Hematopoietic multipotent progenitor cell treated with erythropoietin and hydrocortisone succinate and interleukin-3 and kit ligand, for 4 days (in vitro differentiated cells): ENCODE results near the gene SYTL2.
"Not testable (repeated sequence)": the region's sequence is repeated elsewhere in the genome, so short reads cannot be mapped to it uniquely, and the experiment has no call there.

Source experiments
- DNase-seq: peaks from one replicate; pipeline ENCODE4 v3.0.0-alpha.2; 2015

Gene SYTL2

DNA sequence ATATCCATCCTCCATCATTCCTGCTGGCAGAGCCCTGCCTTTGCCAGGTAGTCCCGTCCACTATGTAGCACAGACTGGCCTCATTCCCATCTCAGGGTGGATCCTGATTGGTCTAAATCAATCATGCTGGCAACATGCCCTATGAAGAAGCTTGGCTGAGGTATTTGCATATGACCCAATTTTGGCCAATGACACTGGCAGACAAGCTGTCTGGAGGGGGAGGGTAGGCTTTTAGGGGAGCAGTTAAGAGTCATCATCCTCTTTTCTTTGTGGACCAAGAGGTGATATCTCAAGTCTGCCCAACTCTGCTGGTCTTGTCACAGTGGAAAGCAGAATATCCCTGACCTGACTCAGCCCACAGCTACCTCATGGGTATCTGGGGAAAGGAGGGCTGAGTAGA lies 130.0 kb downstream of the SYTL2 start:
- DNase-seq: peak; percentile 37

DNA sequence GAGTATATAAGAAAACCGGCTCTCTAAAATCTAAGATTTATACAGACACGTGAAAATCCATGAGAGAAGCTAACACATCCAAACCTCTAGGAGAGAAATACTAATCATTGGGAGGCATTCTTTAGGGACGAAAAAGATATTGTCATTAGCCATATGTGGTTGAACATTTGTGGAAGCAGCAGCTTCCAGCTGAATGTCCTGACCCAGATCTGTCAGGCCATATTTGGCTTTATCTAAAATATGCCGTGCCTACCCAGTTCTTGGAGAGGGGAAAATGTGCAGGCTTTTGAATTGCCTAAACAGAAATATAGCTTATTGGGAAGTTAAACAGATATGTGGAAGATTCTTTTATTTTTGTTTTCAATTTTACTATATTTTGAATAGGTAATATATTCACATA lies 131.4 kb downstream of the SYTL2 start:
- DNase-seq: no peak

DNA sequence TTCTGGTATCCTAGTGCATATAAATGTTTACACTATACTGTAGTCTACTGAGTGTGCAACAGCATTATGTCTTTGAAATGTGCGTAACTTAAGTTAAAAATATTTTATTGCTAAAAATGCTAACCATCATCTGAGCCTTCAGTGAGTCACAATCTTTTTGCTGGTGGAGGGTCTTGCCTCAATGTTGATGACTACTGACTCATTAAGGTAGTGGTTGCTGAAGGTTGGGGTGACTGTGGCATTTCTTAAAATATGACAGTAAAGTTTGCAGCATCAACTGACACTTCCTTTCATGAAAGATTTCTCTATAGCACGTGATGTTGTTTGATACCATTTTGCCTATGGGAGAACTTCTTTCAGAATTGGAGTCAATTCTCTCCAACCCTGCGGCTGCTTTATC lies 137.5 kb downstream of the SYTL2 start:
- DNase-seq: no peak

DNA sequence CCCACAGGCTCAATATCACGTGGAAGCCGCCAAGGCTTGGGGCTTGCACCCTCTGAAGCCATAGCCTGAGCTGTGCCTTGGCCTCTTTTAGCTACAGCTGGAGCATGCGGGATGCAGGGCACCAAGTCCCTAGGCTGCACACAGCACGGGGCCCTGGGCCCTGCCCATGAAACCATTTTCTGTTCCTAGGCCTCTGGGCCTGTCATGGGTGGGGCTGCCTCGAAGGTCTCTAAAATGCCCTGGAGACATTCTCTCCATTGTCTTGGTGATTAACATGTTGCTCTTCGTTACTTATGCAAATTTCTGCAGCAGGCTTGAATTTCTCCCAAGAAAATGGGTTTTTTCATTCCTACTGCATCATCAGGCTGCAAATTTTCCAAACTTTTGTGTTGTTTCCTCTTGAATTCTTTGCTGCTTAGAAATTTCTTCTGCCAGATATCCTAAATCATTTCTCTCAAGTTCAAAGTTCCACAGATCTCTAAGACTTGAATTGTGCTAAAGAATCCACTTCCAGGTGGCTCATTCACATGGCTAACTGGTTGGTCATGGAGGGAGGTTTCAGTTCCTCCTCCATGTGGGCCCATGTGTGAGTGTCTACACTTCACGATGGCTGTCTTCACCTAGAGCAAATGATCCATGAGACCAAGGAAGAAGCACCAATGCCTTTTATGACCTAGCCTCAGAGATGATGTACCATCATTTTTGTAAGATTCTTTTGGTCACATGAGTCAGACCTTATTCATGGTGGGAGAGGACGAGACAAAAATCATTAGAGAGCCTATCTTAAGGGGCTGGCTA lies 138.6 kb downstream of the SYTL2 start:
- DNase-seq: no peak

DNA sequence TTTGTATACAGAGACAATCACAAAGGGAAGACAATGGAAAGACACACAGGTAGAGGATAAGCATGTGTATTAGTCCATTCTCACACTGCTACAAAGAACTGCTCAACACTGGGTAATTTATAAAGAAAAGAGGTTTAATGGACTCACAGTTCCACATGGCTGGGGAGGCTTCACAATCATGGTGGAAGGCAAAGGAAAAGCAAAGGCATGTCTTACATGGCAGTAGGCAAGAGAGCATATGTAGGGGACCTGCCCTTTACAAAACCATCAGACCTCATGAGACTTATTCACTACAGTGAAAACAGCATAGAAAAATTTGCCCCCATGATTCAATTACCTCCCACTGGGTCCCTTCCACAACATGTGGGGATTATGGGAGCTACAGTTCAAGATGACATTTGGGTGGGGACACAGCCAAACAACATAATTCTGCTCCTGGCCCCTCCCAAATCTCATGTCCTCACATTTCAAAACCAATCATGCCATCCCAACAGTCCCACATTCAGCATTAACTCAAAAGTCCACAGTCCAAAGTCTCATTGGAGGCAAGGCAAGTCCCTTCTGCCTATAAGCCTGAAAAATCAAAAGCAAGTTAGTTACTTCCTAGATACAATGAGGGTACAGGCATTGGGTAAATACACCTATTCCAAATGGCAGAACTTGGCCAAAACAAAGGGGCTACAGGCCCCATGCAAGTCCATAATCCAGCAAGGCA lies 139.8 kb downstream of the SYTL2 start:
- DNase-seq: not testable (repeated sequence)

DNA sequence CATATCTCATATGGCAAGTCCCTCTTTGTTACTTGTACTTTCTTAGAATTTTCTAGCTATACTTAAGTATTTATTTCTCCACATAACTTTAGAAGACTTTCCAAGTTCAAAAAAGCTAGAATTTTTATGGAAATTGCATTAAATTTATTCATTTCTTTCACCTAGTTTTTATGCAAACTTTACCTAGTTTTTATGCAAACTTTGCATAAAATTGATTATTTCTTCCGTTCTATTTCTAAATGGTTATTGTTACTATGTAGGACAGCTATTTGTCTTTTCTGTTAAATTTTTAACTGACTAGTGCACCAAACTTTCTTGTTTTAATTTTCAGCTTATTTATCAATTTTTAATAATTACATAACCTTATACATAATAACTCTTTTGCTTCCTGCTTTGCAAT lies 142.8 kb downstream of the SYTL2 start:
- no peak for DNase-seq

DNA sequence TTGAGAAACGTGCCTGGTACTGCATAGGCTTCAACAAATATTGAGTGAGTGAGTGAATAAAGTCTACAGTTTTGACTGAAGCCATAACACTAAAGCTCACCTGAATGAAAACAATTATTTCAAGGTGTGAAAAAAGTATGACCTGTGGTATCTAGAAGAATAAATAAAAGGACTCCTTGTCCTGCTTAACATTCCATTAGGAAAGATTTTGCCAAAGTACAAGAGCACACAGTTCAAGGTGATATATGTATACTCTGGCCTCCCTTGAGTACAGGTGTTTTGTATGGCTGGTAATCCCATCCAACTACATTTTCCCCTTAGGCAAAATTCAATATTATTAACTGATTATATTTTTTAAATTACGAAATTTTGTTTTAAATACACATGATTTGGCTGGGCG lies 144.3 kb downstream of the SYTL2 start:
- no peak for DNase-seq

DNA sequence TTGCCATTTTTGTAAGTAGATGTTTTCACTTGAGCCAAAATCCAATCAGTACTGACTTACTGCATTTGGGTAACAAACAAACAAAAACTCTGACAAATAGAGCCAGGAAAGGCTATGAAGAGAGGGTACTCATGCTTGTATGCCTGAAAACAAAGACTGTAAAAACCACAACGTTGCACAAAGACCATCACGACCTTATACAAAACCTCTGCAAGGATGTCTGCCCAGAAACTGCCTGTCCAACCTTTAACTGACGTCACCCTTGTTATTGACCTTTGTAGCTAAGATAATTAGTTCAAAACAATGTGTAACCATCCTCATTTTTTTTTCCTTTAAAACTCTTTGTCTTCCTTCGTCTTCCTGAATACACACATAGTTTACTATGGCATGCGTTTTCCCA lies 145.2 kb downstream of the SYTL2 start:
- DNase-seq: no peak

DNA sequence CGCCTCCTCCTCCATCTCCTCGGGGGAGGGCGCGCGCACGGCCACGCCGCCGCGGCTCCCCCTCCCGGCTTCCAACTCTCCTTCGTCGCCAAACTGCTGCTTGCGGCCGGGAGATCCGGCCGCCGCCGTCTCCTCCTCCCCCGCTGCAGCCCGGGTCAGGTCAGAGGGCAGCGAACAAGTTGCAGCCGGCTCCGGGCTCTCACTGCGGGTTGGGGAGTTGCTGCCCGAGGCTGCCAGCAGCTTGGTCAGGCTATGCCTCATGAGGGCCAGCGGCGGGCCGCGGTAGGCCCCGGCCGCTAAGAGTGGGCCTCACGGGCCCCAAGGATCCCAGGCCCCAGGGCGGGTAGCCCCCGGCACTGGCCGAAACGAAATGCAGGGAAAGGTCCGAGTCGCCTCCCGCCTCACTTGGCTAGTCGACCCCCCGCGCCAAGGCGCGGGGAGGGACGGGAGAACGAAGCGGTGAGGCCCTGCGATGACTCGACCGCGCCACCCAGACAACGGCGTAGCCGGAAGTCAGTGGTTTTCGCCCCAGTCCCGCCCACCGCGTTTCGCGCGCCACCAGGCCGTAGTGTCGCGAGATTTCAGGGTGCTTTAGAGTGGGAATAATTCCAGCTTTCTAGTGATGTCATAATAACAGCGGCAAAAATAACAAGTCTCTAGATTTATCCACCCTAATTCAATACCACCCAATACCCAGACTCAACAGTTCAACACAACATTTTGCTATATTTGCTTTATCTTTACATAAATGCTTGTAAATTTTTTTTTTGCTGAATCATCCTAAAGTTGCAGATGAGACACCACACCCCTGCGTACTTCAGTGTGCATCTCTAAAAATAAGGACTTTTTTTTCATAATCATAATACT lies 146.1 kb downstream of the SYTL2 start, which contains the start of gene CREBZF:
TSS of gene CREBZF (minus strand) at position 515 of the 867 bp plus-strand sequence. CDS start at position 261, 254 bp downstream.
- DNase-seq: peak; percentile 98

DNA sequence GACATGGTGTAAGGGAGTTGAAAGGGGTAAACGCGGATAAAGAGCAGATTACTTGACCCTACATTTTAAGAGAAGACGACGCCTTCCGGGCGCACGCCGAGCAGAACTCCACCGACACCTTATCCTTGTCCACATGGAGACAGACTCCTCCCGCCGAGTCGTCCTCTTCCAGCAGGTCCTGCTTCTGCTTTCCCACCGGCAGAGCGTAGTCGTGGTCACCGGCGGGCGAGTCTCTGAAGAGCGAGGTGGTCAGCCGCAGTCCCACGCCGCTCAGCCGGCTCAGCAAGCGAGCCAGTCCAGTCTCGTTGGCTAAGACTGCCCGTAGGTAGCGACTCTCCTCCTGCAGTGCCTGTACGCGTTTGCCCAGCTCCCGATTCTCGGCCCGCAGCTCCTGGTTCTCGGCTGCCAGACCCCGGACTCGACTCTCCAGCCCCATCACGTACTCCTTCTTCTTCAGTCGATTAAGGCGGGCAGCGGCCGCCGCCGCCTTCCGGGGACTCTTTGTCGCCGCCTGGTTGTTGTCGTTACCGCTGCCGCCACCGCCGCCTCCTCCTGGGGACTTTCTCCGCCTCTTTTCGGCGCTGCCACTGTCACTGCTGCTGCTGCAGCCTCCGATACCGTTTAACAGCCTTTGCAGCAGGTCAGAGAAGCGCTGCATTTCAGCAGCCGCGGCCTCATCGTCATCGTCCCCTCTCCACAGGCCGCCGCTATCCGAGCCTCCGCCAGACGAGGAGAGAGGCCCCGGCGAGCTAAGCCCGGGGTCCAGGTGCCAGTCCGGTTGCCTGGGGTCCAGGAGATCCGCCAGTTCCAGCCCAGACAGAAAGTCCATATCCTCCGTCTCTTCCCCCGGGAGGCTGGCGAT lies 147.0 kb downstream of the SYTL2 start:
- peak; percentile 94 for DNase-seq

DNA sequence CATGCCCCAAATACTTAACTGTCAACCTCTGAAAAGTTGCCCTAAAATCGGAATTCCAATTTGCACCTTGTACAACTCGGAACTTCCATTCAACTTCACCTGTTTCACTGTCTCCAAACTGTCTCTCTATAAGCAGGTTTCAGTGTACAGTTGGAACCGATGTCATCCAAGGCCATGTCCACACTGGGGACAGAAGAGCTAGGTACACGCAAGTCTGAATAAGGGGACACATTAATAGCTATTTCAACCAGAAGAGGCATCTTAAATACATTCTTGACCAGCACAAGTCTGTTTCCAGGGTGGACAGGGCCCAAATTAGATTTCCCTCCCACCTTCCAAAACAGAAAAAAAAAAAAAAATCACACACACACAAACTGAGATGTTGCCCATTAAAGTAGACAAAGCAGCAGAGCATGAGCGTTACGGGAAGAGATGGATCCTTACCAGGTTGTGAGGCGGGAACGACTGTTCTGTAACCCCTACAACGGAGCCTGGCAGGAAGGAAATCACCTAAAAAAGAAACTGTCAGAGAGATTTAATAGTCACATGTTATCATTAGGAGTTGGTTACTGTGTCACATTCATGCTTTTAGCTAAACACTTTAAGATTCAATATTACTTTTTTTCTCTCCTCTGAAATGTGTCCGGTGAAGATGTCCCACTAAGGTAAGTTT lies 147.7 kb downstream of the SYTL2 start:
- DNase-seq: no peak

DNA sequence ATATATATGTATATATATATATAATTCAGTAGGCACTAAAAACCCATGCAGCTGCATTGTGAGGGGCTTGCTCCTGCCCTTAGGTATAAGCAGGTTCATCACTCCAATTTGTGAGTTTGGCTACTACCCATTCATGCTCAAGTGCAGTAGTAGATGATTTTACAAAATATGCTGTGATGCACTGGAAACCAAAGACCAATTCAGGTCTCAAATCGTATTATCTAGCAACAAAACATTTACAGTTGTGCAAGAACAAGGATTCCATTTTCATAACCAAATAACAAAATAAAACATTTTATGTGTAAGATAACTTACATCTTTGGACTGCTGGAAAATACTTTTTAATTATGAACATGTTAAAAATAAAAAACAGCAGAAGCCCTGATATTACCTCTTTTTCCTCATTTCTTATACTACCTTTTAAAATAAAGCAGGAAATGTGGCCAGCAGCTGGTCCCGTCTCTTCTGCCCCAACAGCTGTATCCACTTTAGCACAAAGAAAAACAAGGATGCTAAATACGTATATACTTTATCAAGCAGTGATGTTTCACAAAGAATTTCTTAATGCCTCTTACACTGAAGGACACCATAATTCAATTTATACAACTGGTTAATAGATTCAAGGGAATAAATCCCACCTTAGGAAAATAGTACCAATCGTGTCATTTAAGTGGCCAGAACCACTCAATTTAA lies 148.8 kb downstream of the SYTL2 start:
- DNase-seq: no peak

DNA sequence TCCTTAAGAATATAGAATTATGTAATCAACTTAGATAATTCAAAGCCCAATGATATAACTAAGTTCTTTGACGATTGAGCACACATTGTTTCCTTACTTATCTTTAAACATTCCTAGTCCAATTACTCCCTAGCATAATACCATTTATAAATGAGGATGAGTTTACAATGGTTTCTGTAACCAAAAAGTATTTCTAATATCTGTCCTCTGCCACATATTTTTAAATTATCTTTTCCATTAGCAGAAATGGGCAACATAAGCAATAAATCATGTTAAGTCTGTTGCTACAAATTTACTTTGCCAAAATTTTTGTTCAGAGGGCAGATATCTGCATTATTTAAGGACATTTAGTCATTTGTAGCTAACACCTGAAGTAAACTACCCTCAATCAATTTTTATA lies 152.8 kb downstream of the SYTL2 start:
- DNase-seq: no peak

DNA sequence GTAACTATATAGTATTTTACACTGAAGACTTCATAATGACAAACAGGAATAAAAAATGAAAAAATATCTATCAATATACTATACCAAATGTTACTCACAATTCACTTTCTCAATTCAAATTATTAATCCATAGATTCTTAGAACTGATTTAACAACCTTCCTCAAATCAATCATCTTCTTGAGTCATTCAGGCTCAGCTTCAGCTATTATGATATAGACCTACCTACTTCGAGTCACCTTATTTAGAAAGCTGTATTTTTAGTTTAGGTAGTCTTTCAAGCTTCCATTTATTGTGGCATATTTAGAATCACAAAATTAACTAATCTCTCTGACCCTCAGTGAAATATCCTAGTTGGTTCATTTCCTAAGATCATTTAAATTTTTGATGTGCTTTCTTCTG lies 154.2 kb downstream of the SYTL2 start:
- DNase-seq: no peak

DNA sequence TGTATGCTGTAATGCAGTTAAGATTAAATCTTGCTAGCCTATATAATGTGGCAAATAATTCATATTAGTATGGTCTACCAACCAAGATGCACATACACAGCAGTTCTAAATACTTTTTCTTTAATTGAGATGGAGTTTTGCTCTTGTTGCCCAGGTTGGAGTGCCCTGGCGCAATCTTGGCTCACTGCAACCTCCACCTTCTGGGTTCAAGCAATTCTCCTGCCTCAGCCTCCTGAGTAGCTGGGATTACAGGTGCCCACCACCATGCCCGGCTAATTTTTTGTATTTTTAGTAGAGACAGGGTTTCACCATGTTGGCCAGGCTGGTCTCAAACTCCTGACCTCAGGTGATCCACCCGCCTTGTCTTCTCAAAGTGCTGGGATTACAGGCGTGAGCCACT lies 156.6 kb downstream of the SYTL2 start:
- not testable (repeated sequence) for DNase-seq

DNA sequence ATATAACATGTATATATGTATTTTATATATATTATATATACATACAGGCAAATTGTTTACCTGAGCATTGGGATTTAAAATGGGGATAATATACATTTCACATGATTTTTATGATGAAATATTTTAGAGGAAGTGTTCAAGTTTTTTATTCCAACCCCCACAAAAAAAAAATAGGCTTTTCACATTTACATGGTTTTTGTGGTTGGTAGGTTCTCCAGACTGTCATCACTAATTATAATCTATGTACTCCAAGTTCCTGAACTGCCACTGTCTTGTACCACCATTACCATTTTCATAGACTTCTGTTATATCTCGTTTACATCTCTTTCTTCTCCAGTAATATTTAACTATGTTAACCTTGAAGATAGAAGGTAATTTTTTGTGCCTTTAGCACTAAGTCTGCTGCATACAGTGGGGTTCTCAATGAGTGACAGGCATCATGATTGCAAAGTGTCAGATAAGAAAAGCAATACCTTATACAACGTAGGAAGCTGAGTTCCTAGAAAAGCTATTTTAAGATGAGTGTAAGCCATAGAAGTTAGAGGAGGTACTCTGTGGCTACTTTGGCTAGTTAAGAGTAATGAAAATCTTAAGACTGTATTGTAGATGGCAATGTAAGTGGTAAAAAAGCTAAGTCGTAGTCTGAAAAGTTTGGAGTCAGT lies 158.0 kb downstream of the SYTL2 start:
- peak; percentile 70 for DNase-seq

DNA sequence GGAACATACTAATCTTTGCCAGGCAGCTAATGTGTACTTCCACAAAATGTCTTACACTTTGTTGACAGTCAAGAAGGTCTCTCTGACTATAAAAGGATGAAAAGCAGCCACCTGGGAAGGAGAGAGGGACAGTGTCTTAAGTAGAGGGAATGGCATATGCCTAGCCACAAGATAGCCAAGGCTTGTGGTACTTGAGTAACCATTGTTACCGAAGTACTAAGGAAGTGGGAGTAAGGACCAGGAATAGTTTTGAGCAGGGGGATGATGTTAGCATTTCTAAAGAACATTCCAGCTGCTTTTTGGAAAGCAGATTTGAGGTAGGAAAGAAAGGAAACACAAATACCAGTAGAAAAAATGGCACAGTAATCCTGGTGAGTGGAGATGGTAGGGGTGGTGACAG lies 159.8 kb downstream of the SYTL2 start:
- DNase-seq: no peak

DNA sequence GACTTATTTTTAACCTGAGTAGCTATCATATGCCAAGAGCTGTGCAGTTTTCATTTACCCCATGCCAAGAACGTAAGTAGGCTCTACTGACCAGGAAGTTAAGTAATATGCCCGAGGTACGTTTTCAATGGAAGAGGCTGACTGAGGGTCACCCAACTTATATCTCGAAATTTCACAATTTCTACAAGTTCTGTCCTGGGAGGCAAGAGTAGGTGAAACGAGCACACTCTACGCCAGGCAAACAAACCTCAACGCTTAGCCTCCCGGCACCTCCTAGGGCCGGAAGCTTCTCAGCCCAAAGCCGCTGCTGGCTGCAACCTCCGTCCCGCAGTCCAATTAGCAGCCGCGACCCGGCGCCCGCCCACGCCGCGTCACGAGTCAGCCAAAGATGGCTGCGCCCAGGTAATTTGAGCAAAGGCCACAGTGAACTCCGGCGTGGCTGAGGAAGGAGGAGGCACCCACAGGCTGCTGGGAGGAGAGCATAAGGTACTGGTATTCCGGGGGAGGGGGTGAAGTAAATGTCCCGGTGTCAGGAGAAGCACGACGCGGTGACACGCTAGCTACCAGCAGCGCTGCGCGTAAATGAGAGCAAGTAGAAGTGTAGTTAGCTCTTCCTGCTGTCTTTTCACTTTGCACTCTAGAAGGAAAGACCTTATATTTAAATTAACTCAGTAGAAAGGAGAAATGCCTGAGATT lies 163.2 kb downstream of the SYTL2 start, which contains the start of gene TMEM126A:
TSS of gene TMEM126A (plus strand) at position 364 of the 696 bp plus-strand sequence. CDS start 2,289 bp downstream, outside the sequence.
- peak; percentile 95 for DNase-seq

DNA sequence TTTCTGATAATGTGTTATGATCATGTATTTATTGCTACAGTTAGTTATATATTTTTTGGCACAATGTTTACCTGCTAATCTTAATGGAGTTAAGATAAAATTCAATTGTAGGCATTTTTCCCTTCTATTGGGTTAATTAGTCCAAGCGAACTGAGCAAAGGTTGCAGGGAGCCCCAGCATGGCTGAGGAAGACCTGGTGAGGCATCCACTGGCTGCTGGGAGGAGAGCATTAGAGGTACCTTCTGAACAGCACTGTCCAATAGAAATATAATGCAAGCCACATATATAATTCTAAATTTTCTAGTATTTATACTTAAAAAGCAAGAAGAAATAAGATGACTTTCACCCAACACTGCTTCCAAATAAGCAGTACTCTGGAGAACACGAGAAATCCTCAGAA lies 163.9 kb downstream of the SYTL2 start:
- no peak for DNase-seq
